Measurements from ENCODE around the gene TCF12.
A peak's percentile ranks its signal among the peaks of the same experiment; 100 is the strongest.

TCF12 gene

GRCh38 chr15:57092252-57092651, 173.8 kb downstream of the TCF12 start:
- no peak for DNase-seq (ENCODE audit: low read depth)

DNA sequence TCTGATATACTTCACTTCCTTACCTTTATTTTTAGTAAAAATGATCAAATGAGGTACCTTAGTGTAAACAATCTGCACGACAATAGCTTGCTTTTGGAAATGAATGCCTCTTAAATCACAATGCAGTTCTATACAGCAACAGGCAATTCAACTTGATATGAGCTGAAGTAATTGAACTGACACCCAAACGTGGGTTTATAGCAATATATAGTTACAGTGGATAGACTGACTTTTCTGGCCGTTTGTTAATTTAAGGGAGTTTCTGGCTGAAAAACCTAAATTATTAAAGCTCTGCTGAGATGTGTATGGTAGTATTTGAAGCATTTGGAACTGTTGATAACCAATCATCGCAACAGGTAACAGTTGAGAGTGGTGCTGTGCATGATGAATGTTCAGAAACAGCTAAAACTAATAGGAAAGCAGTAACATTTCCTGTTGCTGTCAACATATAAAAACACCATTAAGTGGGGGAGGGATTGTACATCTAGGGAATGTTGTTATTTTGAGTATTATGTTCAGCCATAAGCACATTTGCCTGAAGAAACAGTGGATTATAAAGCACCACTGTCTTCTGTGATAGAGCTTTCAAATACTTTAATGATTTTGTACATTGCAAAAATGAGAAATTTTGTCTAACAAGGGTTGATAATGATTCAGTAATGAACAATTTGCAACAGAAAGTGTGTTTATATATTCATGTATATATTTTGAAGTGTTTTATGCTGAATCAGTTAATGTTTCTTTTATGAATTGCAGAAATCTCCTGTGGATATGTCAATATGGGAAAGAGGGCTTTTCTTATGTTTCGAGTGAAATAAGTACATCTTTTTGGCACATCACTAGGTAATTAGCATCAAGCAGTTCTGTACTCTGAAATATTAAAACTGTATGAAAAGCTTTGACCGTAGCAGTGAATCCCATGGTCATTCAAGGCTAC, 176.1 kb downstream of the TCF12 start:
- no peak for DNase-seq (ENCODE audit: low read depth)

- DNase-seq (ENCODE audit: low read depth) = no peak
Observed at GRCh38 chr15:57095896-57096295, 177.5 kb downstream of the TCF12 start.

- DNase-seq (ENCODE audit: low read depth) = no peak
Observed at GRCh38 chr15:57097246-57097645, 178.8 kb downstream of the TCF12 start.

- peak; percentile 70 for DNase-seq (ENCODE audit: low read depth)
Observed at GRCh38 chr15:57097919-57098543, 179.6 kb downstream of the TCF12 start.

DNA sequence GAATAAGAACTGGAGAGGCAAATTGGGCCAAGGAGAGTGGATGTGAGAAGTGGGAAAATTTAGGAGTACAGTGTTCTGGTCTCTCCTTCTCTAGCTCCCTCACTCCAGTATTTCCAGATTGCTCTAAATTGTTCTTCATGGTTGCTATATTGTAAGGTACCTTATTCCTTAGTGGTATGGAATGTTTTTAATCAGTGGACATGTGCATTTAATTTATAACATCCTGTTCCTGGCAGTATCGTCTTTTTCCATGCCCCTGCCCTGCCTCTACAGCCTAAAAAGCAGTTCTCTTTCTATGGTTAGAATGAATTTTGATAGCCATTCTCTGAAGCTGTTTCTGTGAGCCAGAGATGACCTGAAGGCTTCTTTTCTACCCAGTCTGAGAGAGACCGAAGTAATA, 180.5 kb downstream of the TCF12 start:
- no peak for DNase-seq (ENCODE audit: low read depth)

DNA sequence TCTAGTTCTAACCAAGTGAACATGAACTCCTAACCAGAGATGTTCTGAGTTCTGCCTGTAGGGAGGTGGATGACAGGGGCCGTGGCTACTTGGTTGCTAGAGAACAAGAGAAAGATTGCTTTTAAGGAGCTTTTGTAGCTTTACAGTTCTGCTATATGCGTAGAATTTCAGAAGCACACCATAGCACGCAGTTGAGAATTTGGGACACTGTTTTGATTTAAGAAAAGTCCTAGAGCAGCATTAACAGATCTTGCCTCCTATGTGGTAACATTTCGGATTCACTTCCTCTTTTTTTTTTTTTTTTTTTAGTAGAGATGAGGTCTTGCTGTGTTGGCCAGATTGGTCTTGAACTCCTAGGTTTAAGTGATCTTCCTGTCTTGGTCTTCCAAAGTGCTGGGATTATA, 181.7 kb downstream of the TCF12 start:
- DNase-seq (ENCODE audit: low read depth) = no peak

DNA sequence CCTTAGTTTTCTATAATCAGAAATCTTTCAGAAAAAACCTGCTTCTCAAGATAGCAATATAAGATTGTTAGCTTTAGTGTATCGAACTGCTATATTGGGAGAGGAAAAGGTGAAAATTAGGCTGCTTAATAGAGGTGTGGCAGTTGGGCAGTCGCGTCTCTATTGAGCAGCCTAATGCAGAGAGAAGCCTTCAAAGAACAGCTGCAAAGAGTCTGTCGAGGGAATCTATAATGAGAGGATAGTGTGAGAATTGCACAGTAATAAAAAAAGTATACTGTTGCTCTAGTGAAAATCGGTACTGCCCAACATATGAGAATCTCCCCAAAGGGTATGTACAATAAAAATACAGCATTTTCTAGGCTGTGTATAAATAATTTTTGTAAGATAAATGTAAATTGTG, 184.4 kb downstream of the TCF12 start:
- DNase-seq (ENCODE audit: low read depth) = no peak

DNA sequence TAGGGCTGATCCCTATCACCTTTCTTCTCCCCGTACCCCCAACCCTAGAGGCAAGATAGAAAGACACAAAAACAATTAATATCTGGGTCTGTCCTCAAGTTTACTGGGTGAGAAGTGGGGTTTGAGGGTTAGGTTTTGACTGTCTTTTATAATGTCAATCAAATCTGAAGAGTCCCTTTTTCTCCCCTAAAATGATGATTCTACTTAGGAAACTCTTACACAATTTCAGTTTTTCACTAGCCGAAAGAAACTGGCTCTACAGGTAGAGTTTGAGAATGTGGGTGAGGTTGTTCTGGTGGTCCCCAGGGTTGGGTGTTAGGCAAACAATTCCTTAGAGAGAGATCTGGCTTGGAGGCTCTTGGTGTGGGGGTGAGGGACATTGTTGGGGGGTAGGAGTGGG, 189.9 kb downstream of the TCF12 start:
- DNase-seq (ENCODE audit: low read depth) = no peak

DNA sequence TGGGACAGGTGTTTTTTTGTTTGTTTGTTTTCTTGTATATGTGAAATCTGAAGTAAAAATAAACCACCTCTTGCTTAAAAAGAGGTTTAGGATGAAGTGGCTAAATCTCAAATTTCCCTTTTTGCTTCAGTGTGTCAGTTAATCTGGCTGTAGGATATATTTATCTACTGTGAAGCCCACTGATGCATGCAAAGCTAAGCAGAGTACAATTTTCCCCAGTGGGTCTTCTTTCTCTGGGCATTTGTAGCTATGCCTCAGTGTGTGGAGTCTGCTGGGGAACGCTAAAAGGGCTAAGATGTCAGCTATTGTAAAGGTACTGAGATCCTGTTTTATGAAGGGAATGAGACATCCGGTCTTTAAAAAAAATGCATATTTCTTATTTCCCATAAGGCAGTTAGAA, 190.6 kb downstream of the TCF12 start:
- DNase-seq (ENCODE audit: low read depth) = no peak

DNA sequence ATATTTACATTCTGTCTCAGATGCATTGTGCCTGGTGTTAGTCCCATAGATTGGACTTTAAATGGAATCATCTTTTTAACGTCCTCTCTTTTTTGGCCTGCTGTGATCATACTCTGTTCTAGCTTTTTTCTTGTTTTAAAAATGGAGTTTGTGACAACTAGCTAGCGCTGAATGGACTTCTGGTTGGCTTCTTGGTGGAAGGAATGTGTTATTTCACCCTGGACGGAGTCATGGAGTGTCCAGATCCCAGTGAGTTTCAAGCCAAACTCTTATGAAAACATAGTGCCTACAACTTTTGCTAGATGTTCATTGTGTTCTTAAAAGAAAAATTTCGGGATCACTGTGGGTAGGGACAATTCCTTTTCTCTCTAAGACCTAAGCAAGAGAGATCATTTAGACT, 192.6 kb downstream of the TCF12 start:
- DNase-seq (ENCODE audit: low read depth) = no peak

GRCh38 chr15:57112178-57112577, 193.7 kb downstream of the TCF12 start:
- peak; percentile 15 for DNase-seq (ENCODE audit: low read depth)

DNA sequence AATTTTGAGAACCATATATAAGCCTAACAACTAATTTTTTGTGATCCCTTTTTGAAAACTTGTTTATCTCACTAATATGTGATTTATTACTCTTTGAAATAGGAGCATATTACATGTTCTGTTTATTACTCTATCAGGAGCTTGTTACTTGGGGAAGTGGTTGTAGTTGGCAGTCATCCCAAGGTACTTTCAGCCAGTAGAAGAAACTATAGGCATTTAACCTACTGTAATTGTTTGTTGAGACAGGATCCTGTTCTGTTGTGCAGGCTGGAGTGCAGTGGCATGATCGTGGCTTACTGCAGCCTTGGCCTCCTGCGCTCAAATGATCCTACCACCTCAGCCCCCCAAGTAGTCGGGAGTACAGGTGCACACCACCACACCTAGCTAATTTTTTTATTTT, 195.6 kb downstream of the TCF12 start:
- DNase-seq (ENCODE audit: low read depth) = peak; percentile 70

- no peak for DNase-seq (ENCODE audit: low read depth)
Observed at GRCh38 chr15:57118013-57118799, 199.8 kb downstream of the TCF12 start.

DNA sequence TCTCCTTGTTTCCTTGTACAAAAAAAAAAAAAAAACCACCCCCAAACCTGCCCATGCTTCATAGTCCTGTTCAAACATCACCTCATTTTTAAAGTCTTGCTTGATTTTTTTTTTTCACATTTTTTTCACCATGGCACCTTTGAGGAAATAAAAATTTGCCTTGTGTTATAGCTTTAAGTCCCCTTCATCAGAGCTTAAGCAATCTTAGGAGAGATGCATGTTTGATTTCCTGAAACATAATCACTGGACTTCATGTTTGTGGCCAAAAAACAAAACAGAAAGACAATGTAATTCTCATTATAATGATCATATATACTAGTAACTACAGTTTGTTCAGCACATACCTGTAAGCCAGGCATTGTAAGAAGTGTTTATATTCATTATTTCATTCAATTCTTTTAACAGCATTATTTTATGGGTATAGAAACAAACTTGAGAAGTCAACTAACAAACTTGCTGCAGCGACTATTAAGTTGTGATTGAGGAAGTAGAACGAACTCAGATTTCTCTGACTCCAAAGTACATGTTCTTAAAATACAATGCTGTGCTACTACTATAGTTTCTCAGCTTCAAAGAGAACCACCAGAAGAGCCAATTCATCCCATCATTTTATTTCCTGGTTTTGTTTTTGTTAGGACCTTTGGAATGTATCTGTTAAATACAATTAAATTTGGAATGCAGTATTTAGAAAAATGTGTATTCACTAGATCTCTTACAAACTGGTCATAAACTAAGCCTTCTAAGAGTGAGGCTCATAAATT, 203.8 kb downstream of the TCF12 start:
- DNase-seq (ENCODE audit: low read depth) = no peak

- DNase-seq (ENCODE audit: low read depth) = no peak
Observed at GRCh38 chr15:57124036-57124435, 205.6 kb downstream of the TCF12 start.

DNA sequence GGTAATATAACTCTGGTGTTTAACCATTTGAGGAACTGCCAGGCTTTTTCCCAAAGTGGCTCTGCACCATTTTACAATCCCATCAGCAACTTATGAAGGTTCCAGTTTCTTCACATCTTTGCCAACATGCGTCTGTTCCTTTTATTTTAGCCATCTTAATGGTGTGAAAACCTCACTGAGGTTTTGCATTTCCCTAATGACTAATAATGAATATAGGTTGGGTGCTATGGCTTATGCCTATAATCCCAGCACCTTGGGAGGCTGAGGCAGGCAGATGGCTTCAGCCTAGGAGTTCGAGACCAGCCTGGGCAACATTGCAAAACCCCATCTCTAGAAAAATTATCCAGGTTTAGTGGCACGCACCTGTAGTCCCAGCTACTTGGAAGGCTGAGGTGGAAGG, 210.6 kb downstream of the TCF12 start:
- no peak for DNase-seq (ENCODE audit: low read depth)

- DNase-seq (ENCODE audit: low read depth) = no peak
Observed at GRCh38 chr15:57130956-57131355, 212.5 kb downstream of the TCF12 start.

DNA sequence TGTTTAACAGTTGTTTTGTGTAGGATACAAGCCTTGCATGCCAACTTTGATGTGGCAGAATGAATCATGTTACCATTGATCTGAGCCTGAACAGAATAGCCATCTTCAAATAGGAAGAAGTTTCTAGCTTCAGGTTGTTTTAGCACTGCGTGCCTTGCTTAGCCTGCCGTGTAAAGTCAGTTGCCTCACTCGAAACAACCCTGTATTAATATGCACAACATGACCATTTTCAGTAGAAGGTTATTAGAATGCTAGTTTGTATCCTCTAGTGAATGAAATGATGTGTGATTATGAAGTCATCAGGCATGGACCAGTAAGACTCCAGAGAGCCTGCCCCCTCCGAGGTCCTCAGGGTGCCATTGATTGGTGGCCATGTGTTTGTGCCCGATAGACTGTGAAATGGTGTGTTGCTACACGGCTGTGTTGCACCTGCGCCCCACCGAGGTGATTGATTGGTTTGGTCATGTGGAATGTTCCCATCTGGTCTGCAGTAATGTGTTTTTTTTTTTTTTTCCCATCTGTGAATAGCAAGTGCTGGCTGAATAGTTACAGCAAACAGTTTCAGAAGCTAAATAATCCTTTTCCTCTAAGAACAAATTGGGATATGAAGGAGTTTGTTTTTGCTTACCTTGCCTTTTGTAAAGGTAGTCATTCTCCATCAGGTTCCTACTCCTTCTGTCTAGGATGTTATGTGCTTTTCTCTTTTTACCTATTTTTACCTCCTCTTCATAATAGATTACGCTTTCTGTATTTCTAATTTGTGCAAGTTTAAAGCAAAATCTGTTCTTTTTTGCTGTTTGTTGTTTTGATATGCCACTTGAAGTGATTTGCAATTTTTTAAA, 214.9 kb downstream of the TCF12 start:
- DNase-seq (ENCODE audit: low read depth) = peak; percentile 26

GRCh38 chr15:57134071-57134605, 215.7 kb downstream of the TCF12 start:
- no peak for DNase-seq (ENCODE audit: low read depth)

DNA sequence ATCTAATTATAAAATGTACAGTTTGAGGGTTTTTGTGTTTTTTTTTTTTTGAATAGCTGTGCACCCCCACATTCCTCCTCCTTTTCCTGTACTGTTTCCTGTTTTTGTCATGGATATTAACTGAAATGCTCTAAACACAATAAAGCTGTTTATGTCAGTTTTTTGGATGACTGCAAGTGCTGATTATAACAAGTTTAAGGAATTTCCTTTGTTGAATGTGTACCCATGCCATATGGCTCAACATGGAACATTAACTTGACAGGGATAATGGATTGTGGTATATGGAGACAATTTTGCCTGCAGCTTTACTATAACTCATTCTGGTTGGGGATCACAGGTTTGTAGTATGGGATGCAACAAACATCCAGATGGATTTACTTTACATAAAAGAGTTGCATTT, 216.4 kb downstream of the TCF12 start:
- DNase-seq (ENCODE audit: low read depth) = no peak
